ENCODE measurements around the gene TUBGCP2. TPM values are rescaled to one million over a fixed set of nuclear protein-coding genes. Genes with fewer than 3 reads are reported as not detected.
"Not testable (repeated sequence)": the region's sequence is repeated elsewhere in the genome, so short reads cannot be mapped to it uniquely, and the experiment has no call there.

The TUBGCP2 gene
- total RNA-seq, 2 donors from 2014 or later: 53.3 to 58.2 TPM

DNA sequence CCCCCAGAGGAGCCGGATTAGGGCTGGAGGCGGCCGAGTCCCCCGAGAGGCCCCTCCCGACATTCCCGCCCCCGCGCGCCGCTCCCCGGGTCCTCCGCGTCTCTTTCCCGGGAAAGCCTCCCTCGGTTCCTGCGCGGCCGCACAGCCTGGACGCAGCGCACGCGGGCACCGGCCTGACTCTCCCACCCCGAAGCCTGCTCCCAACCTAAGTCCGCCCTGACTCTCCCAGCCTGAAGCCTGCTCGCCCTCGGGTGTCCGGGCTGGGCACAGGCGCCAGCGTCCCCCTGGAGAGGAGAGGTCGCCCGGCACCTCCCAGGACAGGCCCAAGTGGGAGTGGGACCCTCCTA is 71.5 kb downstream of the TUBGCP2 start:
- DNase-seq (ENCODE audit: low spot score): no peak
- no peak overlapping the region for H3K4me3 Mint-ChIP-seq
- no peaks in the 10 kb centered on the region for H3K9me3 Mint-ChIP-seq
- H3K4me1 Mint-ChIP-seq (ENCODE audit: low read depth in 2 of 2): peaks cover 7 to 10% of the 10 kb centered on the region in 2 donors
- peaks cover 16 to 22% of the 10 kb centered on the region in 2 donors for H3K27me3 Mint-ChIP-seq
- no peak overlapping the region for H3K27ac Mint-ChIP-seq
- no peaks in the 10 kb centered on the region for H3K36me3 Mint-ChIP-seq
- ATAC-seq: no peak

DNA sequence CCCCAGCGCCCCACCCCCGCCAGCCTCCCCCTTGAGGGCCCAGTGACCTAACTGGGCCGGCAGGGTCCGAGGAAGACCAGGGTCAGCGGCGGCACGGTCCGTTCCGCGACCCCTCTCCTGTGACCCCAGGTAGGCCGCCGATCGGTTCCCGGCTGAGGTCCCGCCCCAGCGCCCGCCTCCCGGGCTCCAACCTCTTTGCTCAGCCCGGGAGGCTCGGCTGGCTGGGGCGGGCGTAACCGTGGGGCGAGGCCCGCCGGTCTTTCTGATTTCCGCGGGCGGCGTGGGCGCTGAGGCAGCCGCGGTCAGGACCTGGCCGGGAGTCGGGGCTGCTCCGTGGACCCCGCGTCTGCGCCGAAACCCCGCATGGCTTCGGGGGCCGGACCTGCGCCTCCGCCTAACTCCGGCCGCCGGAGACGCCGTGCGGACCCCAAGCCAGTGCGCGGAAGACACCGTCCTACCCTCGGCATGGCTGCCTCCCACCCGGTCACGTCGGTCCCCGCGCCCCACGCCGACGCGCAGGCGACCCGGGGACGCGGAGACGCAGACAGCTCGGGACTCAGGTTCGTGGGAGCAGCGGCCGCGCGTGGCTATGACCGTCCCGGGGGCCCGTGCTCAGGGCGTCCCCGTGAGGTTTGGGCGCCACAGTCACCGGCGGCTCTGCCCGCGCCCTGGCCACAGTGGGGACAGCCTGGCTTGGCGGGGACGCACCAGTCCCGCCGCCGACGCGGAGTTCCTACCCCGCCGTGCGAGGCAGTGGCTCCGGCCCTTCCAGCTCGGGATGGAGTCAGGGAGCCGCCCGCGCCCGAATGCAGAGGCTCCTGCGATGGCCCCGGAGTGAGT is 72.1 kb downstream of the TUBGCP2 start:
- ATAC-seq: peak in 1 of 2 donors; percentile 24
- H3K4me3 Mint-ChIP-seq: no peak overlapping the region

DNA sequence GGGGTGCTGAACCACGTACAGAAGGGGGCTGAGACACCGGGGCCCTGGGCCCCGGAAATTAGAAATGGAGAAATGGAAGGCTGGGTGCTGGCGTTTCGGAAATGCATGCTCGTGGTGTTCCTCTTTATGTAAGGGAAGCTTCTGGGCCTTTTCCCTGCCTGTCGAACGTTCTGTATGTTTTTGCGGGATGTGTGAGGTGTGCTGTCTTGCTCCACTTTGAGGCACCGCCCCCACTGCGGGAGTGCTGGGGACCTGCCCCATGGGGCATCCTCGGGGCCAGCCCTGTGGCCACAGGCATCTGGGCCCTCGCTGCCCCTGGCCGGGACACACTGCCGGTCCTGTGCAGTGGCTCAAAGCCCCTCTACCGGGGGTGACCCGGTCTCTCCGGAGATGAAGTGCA is 72.7 kb downstream of the TUBGCP2 start:
- Mint-ChIP-seq H3K36me3 (no peaks in the 10 kb centered on the region), H3K4me3 (peak overlapping the region; percentile 61), H3K27me3 (peaks cover 14 to 28% of the 10 kb centered on the region in 2 donors), H3K9me3 (no peaks in the 10 kb centered on the region), H3K27ac (no peak overlapping the region), H3K4me1 (ENCODE audit: low read depth in 2 of 2) (peaks cover 5 to 9% of the 10 kb centered on the region in 2 donors)
- ATAC-seq (no peak), DNase-seq (ENCODE audit: low spot score) (no peak)

More for the DNA sequence above, 72.1 kb downstream of the TUBGCP2 start:
- Mint-ChIP-seq H3K36me3 (no peaks in the 10 kb centered on the region), H3K9me3 (no peaks in the 10 kb centered on the region), H3K27ac (no peak overlapping the region), H3K4me1 (ENCODE audit: low read depth in 2 of 2) (peaks cover 7 to 10% of the 10 kb centered on the region in 2 donors), H3K27me3 (peaks cover 16 to 26% of the 10 kb centered on the region in 2 donors)
- no peak for DNase-seq (ENCODE audit: low spot score)

DNA sequence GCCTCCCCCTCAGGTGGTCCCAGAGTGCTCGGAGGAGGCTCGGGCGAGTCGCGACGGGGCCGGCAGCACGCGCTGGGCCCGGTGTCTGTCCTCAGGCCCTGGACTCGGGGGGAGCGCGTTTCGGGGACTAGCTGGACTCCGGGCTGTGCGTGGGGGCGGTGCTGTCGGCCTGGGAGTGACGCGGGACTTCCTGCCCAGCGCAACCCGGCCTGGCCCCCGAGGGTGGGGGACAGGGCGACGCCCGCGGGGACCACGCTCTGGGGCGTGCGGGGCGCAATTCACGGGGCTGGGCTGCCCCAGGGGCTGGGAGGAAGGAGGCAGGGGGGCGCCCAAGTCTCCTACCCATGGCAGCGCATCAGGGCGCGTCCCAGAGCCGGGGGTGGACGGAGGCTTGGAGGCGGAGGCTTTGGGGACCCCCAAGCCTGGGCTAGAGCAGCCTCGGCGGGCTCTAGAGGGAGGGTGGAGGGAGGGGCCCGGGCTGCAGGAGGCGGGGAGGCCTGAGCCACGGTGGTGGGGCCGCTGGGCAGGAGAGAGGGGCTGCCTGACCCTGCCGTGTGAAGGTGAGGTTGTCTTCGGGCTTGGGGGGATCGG is 73.3 kb downstream of the TUBGCP2 start:
- ATAC-seq: peak; percentile 60 to 74
- Mint-ChIP-seq H3K9me3 (no peaks in the 10 kb centered on the region), H3K27me3 (peaks cover 8 to 24% of the 10 kb centered on the region in 2 donors), H3K4me3 (peak overlapping the region; percentile 61), H3K27ac (no peak overlapping the region), H3K4me1 (ENCODE audit: low read depth in 2 of 2) (peaks cover 0 to 5% of the 10 kb centered on the region in 2 donors), H3K36me3 (no peaks in the 10 kb centered on the region)
- DNase-seq (ENCODE audit: low spot score): no peak

DNA sequence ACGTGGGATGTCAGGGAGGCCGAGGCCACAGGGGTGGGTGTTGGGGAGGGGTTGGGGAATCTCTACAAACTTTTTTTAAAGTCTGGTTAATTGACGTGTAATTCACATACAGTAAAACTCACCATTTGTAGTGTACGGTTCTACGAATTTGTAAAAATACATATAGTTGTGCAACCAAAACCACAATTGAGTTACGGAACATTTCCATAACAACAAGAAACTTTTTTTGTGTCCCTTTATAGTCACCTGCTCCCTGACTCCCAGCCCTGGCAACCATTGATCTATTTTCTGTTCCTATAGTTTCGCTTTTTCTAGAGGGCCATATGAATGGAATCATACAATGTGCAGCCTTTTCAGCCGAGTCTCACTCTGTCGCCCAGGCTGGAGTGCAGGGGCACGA is 73.9 kb downstream of the TUBGCP2 start:
- peak in 1 of 2 donors; percentile 4 for ATAC-seq
- H3K27ac Mint-ChIP-seq; H3K4me1 Mint-ChIP-seq (ENCODE audit: low read depth in 2 of 2); DNase-seq (ENCODE audit: low spot score); H3K36me3 Mint-ChIP-seq; H3K9me3 Mint-ChIP-seq: not testable (repeated sequence)
- Mint-ChIP-seq H3K4me3 (peak overlapping the region; percentile 41), H3K27me3 (peaks cover 8 to 24% of the 10 kb centered on the region in 2 donors)

DNA sequence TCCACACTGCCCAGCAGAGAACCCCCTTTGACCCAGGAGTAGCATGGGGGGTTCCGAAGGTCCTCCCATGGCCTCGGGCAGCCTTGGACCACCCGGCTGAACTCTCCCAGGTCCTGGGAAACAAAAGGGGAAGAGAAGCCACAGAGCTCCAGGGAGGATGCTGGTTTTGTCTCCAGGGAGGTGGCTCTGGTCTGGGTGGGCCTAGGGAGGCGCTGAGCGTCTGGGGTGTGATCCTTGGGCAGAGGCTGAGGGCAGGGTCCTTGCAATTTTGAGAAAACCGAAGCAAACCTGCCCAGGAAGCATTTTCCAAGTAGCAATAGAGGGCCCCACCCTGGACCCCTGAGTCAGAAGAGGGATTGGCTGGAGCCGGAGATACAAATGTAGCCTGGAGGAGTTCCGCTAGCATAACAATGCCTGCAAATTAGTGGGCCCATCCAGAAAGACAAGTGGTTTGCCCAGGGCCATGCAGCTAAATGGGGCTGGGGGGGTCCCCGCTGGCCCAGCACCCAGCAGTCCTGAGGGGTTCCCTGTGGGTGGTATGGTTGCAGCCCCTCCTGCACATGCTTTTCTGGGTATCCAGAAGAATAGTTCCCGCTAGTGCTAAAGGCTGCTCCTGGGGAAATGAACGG is 76.6 kb downstream of the TUBGCP2 start:
- Mint-ChIP-seq H3K4me1 (ENCODE audit: low read depth in 2 of 2) (peaks cover 0 to 12% of the 10 kb centered on the region in 2 donors), H3K4me3 (no peak overlapping the region), H3K9me3 (no peaks in the 10 kb centered on the region), H3K27me3 (peaks cover 15 to 29% of the 10 kb centered on the region in 2 donors), H3K36me3 (no peaks in the 10 kb centered on the region), H3K27ac (no peak overlapping the region)
- no peak for ATAC-seq
- no peak for DNase-seq (ENCODE audit: low spot score)

DNA sequence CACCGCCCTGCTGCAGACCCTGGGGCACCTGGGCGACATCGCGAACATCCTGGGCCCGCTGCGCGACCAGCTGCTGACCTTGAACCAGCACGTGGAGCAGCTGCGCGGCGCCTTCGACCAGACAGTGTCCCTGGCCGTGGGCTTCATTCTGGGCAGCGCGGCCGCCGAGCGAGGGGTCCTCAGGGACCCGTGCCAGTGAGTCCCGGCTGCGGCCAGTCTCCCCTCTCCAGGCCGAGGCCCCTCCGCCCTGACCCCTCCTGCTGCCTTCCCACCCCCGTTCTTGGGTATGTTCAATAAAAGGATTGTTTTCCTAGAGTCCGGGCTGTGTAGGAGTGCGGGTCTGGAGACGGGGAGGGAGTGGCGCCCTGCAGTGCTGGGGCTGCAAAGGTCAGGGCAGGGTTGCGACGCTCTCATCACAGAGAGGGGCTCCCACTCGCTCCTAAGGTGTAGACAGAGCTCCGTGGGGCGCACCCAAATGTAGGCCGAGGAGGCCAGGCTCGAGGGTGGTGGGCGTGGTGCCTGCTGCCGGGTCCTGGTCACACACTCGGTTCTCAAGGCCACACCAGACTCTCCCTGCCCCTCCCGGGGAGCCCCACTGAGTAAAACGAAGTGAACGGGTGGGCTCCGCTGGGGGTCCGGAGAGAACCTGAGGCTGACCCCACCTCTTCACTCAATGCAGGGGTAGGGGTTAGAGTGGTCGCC is 77.3 kb downstream of the TUBGCP2 start:
- no peak overlapping the region for H3K27ac Mint-ChIP-seq
- H3K27me3 Mint-ChIP-seq: peaks cover 15 to 36% of the 10 kb centered on the region in 2 donors

DNA sequence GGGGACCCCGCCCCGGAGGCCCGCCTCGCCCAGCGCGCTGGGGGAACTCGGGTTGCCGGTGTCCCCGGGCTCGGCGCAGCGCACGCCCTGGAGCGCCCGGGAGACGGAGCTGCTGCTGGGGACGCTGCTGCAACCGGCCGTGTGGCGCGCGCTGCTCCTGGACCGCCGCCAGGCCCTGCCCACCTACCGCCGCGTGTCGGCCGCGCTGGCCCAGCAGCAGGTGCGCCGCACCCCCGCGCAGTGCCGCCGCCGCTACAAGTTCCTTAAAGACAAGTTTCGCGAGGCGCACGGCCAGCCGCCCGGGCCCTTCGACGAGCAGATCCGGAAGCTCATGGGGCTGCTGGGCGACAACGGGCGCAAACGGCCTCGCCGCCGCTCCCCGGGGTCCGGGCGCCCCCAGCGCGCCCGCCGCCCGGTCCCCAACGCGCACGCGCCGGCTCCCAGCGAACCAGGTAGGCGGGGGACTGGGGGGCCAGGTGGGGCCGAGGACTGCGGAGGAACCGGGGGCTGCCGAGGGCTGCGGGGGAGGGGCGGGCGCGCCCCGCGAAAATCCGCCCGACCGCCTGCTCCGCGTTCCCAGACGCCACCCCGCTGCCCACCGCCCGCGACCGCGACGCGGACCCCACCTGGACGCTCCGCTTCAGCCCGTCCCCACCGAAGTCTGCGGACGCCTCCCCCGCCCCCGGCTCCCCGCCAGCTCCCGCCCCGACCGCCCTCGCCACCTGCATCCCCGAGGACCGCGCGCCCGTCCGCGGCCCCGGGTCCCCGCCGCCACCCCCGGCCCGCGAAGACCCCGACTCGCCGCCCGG is 78.1 kb downstream of the TUBGCP2 start:
- H3K27me3 Mint-ChIP-seq: peaks cover 15 to 33% of the 10 kb centered on the region in 2 donors
- DNase-seq (ENCODE audit: low spot score) (no peak), ATAC-seq (no peak)
- H3K36me3 Mint-ChIP-seq: no peaks in the 10 kb centered on the region
- H3K9me3 Mint-ChIP-seq: no peaks in the 10 kb centered on the region
- no peak overlapping the region for H3K4me3 Mint-ChIP-seq
- peaks cover 0 to 11% of the 10 kb centered on the region in 2 donors for H3K4me1 Mint-ChIP-seq (ENCODE audit: low read depth in 2 of 2)
- no peak overlapping the region for H3K27ac Mint-ChIP-seq

More for the DNA sequence above, 77.3 kb downstream of the TUBGCP2 start:
- Mint-ChIP-seq H3K4me1 (ENCODE audit: low read depth in 2 of 2) (peaks cover 0 to 12% of the 10 kb centered on the region in 2 donors), H3K36me3 (no peaks in the 10 kb centered on the region), H3K9me3 (no peaks in the 10 kb centered on the region), H3K4me3 (no peak overlapping the region)
- DNase-seq (ENCODE audit: low spot score): no peak
- no peak for ATAC-seq

DNA sequence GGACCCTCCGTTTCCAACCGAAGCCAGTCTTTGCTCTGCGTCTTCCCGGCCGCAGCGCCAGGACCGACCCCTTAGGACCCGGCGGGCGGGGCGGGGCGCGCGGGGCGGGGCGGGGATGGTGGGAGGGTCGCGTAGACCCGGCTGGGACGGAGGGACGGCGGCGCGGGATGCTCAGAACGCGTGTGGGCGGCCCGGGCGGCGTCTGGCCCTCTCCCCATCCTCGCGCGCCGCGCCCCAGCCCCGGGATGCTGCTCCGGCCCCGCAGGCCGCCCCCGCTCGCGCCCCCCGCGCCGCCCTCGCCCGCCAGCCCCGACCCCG is 78.7 kb downstream of the TUBGCP2 start, which contains the start of gene UTF1:
TSS of gene UTF1 (plus strand) at position 174 of the 318 bp plus-strand sequence. CDS start at position 246, 72 bp downstream.
- Mint-ChIP-seq H3K36me3 (no peaks in the 10 kb centered on the region), H3K27me3 (peaks cover 15 to 33% of the 10 kb centered on the region in 2 donors), H3K9me3 (no peaks in the 10 kb centered on the region), H3K4me3 (peak within 1 kb of the TSS; percentile 8), H3K4me1 (ENCODE audit: low read depth in 2 of 2) (peaks cover 0 to 9% of the 10 kb centered on the region in 2 donors), H3K27ac (no peak within 1 kb of the TSS)
- no peak for DNase-seq (ENCODE audit: low spot score)
- ATAC-seq: no peak

DNA sequence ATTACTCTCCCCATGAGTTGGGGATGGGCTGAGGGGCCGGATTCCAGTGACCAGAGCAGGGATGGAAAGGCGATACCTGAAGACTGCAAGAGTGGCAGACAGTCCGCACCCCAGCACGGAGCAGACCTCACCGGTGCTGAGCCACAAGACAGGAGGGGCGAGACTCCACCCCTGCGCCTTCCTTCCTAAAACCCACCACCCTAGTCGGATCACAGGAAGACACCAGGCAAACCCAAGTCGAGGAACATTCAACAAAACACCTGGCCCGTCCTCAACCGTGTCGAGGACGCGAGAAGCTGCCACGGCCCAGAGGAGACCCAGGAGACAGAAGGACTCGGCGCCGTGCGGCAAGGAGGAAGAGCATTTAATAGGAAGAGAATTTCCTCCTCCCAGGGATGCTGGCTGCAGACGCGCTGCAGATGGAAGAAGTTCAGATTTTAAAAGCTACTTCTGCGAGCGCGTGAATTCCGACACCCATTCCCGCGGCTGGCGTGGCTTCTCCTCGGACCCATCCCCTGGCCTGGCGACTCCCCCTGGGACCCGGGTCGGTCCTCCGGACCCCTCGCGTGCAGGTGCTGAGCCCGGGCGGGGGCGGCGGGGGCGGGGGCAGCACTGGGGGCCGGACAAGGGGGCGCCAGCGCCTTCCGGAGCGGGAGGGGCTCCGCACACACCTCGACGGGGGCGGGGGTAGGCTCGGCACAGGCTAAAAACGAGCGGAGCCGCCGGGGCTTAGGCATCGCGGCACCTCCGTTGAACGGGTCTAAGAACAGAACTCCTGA is 79.2 kb downstream of the TUBGCP2 start:
- Mint-ChIP-seq H3K27ac (no peak overlapping the region), H3K27me3 (peaks cover 15 to 33% of the 10 kb centered on the region in 2 donors), H3K9me3 (no peaks in the 10 kb centered on the region), H3K36me3 (no peaks in the 10 kb centered on the region), H3K4me3 (peak overlapping the region; percentile 8), H3K4me1 (ENCODE audit: low read depth in 2 of 2) (peaks cover 0 to 9% of the 10 kb centered on the region in 2 donors)
- ATAC-seq (no peak), DNase-seq (ENCODE audit: low spot score) (no peak)

All from natural killer cell treated with Interleukin-12 subunit alpha and Interleukin-12 subunit beta and Interleukin-15 and Interleukin-18, amount 100 ng/mL, for 72 hours (primary cell).